HG03439 (cell line): ENCODE results near the gene FGD6.
"Not testable (repeated sequence)": the region's sequence is repeated elsewhere in the genome, so short reads cannot be mapped to it uniquely, and the experiment has no call there.

Source experiments
- ATAC-seq: cut with Tn5 transposase; IDR thresholded peaks from one replicate; pipeline ENCODE4 v1.9.1; 2021; ENCODE audit warnings: mild to moderate bottlenecking, moderate library complexity; ENCODE audit not compliant: unreplicated experiment

FGD6 gene

GRCh38 chr12:95217377-95218149, at the start of gene FGD6, which contains the start of gene VEZT:
Gene FGD6 (minus strand): TSS chr12:95217467. CDS start chr12:95217240, 227 bp downstream.
Gene VEZT (plus strand): TSS chr12:95217807. CDS start chr12:95217851, 44 bp downstream.
- peak; percentile 94 for ATAC-seq

GRCh38 chr12:95266254-95266653, 49.0 kb upstream of the FGD6 start:
- ATAC-seq, result no peak

- ATAC-seq, result no peak
Observed at GRCh38 chr12:95265765-95266164, 48.5 kb upstream of the FGD6 start.

- ATAC-seq, result no peak
Observed at GRCh38 chr12:95262808-95263207, 45.5 kb upstream of the FGD6 start.

- ATAC-seq, result no peak
Observed at GRCh38 chr12:95261109-95261508, 43.8 kb upstream of the FGD6 start.

GRCh38 chr12:95259368-95259767, 42.1 kb upstream of the FGD6 start:
- ATAC-seq, result no peak

- ATAC-seq, result no peak
Observed at GRCh38 chr12:95258803-95259202, 41.5 kb upstream of the FGD6 start.

- ATAC-seq, result no peak
Observed at GRCh38 chr12:95258151-95258550, 40.9 kb upstream of the FGD6 start.

- ATAC-seq, result no peak
Observed at GRCh38 chr12:95257541-95257940, 40.3 kb upstream of the FGD6 start.

GRCh38 chr12:95253386-95253785, 36.1 kb upstream of the FGD6 start:
- no peak for ATAC-seq

- ATAC-seq, result no peak
Observed at GRCh38 chr12:95248604-95249360, 31.5 kb upstream of the FGD6 start.

GRCh38 chr12:95248095-95248494, 30.8 kb upstream of the FGD6 start:
- ATAC-seq, result no peak

GRCh38 chr12:95244350-95244749, 27.1 kb upstream of the FGD6 start:
- no peak for ATAC-seq

- ATAC-seq, result no peak
Observed at GRCh38 chr12:95243497-95244183, 26.4 kb upstream of the FGD6 start.

- no peak for ATAC-seq
Observed at GRCh38 chr12:95241761-95242506, 24.7 kb upstream of the FGD6 start.

- not testable (repeated sequence) for ATAC-seq
Observed at GRCh38 chr12:95241138-95241537, 23.9 kb upstream of the FGD6 start.

- ATAC-seq, result no peak
Observed at GRCh38 chr12:95240556-95240955, 23.3 kb upstream of the FGD6 start.

GRCh38 chr12:95239835-95240234, 22.6 kb upstream of the FGD6 start:
- not testable (repeated sequence) for ATAC-seq

- ATAC-seq, result no peak
Observed at GRCh38 chr12:95239216-95239615, 21.9 kb upstream of the FGD6 start.

- no peak for ATAC-seq
Observed at GRCh38 chr12:95238150-95238549, 20.9 kb upstream of the FGD6 start.

GRCh38 chr12:95237315-95237714, 20.0 kb upstream of the FGD6 start:
- ATAC-seq, result no peak
